ELF-1 (cell line): ENCODE data around the gene ABHD2.

Source experiments
- DNase-seq: peaks from one replicate; pipeline ENCODE4 v3.0.0-alpha.2; 2016; ENCODE audit warnings: low read depth, low spot score

The ABHD2 gene

DNA sequence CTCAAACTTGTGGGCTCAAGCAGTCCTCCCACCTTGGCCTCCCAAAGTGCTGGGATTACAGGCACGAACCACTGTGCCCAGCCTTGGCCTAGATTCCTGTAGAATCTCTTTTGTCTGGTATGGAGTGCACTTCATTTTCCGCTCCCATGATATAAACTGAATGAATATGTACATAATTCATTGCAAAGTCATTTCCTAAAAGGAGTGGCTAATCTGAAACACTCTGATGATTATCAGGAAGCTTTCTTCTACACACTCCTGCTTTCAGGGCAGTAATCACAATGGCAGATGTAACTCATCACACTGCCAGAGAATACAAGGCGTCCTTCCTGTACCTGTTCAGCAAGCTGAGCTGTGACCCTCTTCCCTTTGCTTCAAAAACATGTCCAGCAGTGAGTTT is 104.5 kb downstream of the ABHD2 start:
- DNase-seq: no peak

DNA sequence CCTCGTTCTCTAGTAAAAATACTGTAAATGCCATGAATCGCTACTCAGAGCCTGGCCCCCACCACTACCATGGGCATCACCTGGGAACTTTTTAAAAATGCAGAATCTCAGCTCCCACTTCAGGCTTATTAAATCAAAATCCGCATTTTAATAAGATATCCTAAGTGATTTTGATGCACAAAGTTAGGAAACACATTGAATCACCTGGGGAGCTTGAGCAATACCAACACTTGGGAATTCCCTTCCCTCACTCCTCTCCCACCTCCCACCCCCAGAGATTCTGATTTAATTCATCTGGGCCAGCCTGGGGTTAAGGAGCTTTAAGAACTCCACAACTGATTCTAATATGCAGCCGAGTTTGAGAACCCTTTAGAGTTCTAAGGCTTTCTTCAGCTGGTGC is 106.4 kb downstream of the ABHD2 start:
- DNase-seq: no peak

DNA sequence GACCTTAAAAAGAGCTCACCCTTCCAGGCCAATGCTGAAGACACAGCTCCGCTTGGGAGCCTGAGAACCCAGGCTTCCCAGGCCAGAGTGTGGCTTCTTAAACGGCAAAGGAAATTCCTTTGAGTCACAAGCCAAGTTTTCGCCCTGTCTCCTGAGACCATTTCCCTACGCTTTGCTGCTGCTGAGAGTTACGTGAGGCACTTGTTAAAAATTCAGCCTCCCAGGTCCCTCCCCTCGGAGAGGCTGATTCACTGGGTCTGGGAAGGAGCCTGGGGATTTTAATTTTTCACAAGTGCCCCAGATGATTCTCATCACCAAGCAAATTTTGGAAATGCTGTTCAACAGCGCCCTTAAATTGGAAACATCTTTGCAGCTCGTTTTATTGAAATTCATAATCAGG is 107.6 kb downstream of the ABHD2 start:
- no peak for DNase-seq

DNA sequence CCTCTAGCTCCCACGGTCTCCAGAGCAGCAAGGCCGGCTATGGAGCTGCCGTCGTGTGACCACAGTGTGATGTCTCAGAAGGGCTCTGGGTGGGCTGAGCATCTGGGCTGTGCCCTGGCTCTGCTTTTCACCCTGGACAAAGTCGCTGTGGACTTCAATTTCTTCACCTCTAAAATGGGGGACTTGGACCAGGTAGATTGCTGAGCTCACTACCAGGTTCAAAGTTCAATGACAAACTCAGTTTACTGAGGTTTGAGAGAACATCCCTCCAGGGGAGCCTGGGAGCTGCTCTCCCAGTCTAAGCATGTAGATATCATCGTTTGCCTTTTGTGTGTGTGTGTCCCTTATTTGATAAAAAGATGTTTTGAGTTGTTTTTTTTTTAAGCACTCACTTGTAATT is 108.0 kb downstream of the ABHD2 start:
- DNase-seq: no peak

DNA sequence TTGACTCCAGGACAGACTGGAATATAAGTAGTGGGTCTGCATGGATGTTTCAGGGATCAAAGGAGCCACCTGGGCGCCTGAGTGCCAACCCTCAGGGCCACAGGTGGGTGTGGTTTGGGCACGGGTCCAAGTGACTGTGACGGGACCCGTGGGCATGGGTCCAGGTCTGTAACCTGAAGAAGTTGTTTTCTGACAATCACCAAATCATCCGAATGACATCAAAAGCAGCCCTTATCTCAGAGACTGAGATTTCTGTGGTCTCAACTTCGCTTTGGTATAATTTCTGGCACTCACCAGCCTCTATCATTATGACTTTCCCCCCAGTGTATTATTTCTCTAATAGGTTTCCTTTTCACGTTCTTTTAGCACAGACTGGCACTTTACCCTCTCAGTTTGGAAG is 108.7 kb downstream of the ABHD2 start:
- DNase-seq: no peak

DNA sequence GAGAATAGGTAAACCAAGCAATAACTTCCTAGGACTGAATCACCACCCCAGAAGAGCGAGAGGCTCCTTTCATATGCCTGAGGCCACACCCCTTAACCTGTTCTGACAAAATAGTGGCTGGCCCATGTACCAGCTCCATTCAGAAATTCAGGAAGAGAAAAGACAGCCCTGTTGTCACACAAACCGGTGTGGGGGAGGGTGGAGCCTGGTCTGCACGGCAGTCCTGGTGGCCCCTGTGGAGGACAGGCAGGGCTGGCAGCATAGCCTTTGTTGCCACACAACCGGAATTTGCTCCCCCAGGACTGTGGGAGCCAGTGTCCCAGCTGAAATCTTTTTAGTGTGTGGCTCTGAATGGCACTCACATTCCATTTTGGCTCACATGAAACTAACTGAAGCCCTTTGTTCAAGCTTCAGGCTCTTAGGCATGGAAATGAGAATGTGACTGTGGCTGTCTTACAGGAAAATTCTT is 109.3 kb downstream of the ABHD2 start:
- DNase-seq: peak; percentile 85

DNA sequence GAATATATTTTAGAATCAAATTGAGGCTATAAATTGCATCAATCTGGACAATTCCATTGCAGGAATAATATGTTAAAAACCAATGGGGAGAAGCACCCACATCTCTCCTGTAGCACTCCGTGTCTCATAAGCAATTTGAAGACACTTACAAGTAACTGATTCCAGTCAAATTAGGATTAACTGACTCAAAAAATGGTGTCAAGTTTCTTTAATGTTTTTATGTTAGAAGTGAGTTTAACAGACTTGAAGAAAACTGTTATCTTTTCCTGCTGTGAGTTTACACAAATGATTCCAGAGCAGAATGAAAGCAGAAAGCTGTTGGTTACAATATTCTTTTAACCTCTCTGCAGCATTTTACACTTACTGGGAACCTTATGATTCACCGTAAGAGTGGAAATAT is 109.9 kb downstream of the ABHD2 start:
- no peak for DNase-seq

DNA sequence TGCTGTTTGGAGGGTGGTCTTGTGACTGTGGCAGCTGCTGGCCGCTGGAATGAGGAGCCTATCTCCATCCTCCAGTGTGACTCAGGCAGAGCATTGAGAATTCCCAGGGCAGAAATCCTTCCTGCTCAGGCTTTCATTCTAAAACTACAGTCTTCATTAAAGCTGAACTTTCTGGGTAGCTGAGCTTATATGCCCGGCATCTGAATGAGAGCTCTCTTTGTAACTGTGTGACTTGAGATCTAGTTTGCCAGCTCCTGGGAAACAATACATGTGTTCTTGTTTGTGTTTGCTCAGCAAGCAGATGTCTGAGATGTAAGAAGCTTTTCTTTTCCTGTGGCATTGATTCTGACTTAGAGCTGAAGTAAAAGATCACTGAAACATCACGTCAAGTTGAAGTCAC is 110.7 kb downstream of the ABHD2 start:
- DNase-seq: no peak

DNA sequence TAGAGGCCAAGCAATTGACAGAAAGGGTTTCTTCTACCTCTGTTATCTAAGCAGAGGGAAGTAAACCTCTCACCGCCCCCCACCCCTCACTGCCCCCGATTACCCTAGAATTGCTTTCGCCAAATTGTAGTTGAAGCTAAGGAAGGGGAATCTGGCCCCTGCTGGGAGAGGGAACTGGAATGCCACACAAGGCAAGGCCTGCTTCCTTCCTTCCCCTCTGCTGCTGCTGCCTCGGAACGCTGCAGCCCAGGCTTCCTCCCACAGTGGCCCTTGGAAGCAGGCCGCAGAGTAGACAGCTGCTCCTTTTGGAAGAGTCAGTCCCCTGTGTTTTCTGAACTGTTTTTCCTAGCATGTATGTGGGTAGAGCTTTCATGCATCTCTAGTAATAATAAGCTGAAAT is 111.5 kb downstream of the ABHD2 start:
- DNase-seq: peak; percentile 38

DNA sequence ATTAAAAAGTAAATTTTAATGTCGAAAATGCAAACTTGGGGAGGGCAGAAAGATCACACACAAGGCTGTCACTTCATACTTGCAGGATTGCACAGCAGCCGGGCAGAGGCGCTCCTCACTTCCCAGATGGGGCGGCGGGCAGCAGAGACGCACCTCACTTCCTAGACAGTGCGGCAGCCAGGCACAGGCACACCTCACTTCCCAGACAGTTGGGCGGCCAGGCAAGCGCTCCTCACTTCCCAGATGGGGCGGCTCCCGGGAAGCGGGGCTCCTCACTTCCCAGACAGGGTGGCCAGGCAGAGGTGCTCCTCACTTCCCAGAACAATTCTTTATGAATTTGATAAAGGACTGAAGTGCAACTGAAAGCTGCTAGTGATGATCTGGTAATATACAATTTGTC is 111.9 kb downstream of the ABHD2 start:
- DNase-seq: no peak

DNA sequence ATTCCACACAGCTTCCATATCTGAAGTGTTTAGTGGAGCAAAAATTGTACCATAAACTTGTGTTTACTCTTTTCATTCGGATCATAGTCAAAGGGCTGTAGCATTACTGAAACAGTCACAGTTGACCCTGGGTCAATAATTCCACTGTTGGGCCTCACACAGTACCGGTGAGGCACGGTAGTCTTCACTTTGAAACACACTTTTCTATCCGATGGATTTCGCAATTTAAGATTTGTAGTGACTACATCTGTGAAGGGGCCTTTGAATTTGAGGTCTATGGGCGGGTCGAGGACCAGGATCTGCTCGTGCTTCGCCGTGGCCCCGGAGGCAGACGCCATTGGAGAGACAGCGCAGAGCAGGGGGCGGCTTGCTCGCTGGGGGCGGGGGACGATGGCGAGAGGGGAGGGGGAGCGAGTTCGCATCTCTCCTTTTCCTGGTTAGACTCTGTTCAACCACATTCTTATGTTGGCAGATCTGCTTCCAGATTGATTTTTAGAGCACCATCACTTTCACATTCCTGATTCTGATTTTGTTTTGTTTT is 113.3 kb downstream of the ABHD2 start:
- no peak for DNase-seq

DNA sequence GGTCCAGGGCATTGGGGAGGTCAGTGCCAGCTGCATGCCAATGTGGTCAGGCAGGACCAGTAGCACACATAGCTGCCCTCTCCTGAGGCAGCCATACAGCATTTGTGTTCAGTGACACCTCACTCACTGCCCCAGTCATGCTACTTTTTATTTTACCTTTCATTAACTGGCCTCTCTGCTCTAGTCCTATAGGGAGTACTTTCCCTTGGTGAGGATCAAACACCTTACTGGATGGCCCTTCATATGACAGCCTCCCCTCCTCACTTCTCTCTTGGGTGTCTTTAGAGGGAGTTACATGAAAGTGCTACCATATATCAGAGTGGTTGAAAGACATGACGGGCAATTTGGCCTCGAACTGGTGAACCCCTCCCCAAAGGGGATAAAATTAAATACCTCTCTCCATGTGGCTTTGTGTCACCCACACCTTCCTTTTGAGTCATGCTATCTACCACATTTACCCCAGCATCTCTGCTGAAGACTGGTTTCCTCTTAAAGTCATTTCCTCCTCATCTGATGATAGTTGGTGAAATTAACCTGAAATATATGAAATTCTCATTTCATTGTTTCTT is 115.5 kb downstream of the ABHD2 start:
- DNase-seq: no peak

DNA sequence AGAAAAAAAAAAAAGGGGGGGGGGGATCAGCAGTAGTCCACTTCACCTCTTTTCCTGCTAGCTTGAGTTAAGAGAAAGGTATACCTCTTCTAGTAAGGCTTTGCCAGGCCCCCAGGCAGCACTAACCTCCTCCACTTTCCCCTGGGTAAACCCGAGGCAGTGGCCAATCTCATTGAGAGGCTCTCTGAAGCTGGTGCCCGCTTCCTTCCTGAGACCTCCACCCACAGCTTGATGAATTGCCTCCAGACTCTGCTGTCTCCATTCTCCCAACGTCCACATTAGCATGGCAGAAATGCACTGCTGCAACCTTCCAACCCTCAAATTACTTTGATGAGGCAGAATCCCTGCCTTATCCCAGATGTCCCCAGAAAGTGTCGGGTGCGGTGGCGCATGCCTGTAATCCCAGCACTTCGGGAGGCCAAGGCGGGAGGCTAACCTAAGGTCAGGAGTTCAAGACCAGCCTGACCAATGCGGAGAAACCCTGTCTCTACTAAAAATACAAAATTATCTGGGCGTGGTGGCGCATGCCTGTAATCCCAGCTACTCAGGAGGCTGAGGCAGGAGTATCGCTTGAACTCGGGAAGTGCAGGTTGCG is 117.8 kb downstream of the ABHD2 start:
- DNase-seq: no peak

DNA sequence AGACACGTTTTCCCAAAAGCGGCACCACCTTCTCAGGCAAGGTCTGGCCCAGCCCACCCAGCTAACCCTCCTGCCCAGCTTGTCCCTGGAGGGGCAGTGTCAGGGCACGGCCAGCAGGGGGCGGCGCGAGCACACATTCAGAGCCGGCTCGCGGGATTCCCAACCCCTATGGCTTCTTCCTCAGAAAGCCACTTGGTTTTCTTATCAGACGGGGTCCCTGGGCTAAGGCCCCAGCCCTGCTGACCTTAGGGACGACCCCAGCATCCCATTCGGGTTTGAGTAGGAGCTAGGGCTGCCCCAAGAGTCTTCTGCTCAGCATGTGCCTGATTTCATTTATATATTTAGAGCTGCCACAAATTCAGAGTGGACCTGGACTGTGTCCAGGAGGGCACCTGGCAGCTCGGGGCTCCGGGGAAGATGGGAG is 118.7 kb downstream of the ABHD2 start:
- peak; percentile 94 for DNase-seq

DNA sequence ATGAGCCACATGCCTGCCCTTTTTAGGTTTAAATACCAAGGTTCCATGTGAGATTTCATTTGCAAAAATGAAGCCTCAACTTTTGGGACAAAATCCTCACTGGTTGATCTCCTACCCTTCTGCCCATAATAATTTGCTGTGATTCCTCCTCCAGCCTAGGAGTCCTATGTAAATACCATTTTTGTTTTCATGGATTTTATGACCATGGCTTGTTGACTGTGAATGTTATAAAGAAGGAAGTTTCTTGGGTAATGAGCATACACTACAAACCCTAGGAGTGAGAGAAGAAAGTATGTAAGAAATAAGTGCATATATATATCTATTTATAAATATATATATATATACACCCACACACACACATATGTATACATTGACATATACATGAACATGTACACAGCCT is 120.0 kb downstream of the ABHD2 start:
- no peak for DNase-seq

DNA sequence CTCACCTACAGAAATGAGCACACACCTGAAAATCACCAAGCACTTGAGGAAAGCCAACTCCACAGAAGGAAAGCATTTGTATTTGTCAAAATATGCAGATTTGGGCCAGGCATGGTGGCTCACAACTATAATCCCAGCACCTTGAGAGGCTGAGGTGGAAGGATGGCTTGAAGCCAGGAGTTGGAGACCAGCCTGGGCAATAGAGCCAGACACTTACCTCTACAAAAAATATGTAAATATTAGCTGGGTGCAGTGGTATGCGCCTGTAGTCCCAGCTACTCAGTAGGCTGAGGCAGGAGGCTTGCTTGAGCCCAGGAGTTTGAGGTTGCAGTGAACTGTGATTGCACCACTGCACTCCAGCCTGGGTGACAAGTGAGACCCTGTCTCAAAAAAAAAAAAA is 120.8 kb downstream of the ABHD2 start:
- no peak for DNase-seq

DNA sequence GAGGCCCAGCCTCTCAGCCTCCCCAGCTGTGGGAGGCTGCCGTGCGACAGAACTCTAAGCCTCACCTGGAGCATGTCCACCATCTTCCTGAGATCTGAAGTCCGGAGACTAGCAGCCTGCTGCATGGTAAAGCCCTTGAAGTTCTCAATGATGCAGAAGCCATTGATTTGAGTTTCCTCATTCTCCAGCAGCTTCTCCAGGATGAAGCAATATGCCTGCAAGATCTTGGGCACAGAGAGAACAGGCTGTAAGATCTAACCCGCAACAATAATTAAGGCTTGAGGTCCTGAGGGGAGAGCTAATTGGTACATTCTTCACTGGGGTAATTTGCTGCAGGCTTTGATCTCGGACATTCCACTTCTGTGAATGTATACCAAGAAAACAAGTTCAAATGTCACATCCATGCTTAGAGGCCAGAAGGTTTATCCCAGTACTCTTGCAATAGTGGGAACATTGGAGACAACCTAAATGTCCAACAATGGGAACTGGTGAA is 123.5 kb downstream of the ABHD2 start:
- DNase-seq: peak; percentile 58

DNA sequence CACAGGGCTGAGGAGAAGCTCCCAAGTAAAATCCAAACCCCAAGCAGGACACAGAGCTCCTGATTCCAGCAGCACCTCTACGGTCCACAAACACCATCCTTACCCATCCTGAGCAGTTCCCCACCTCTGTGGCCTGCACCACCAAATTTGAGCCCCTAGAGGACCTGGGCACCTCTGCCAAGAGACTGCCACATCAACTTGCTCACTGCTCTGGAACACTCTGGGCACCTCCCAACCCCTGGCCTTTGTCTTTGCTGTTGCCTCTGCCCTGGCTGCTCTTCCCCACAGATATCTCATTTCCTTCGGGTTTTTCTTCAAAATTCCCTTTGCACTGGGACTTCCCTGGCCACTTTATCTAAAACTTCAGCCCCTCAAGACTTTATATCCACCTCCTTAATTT is 127.4 kb downstream of the ABHD2 start:
- no peak for DNase-seq

DNA sequence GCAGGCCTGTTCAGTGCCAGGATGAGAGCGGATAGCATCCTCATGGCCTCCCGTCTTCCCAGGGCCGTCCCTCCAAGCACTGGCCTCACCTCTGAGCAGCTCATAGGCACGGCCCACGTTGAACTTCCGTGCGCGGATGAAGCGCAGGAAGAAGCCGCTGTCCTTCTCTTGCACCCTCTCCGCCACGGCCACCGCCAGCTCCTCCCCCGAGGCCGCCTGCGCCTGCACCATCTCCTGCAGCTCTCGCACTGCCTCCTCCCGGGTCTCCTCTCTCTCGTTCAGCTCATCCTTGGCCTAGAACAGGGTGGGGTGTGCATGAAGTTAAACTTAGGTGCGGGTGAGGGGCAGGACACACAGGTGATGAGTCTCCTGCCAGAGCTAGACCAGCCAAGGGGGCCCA is 128.8 kb downstream of the ABHD2 start:
- DNase-seq: no peak

DNA sequence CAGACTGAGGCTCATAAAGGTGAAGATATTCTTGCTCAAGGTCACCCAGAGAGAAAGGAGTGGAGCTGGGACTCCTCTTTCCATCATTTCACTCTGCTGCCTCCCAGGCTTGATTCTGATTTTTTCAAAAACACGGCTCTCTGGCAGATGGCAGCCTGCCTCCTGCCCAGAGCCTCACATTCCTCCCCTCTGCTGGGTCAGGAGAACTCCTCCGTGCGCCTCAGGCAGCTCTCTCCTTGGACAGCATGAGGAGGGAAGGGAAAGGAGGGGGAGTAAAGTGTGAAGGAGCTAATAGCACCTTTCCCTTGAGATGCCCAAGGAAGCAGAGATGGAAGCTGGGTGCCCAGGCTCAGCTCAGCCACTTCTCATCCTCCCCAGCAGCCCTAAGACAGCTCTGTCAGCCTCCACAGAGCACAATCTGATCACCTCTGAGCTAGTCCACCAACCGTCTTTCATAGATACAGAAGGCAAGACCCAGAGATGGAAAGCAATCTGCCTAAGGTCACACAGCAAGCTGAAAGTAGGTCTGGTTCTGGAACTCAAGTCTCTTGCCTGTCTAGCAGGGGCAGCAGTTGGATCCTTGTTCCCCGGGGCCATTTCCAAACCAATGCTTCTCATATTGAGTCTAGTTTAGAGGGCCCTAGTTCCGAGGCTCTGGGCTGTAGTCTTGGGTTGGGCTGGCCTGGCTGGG is 129.6 kb downstream of the ABHD2 start:
- peak; percentile 31 for DNase-seq

DNA sequence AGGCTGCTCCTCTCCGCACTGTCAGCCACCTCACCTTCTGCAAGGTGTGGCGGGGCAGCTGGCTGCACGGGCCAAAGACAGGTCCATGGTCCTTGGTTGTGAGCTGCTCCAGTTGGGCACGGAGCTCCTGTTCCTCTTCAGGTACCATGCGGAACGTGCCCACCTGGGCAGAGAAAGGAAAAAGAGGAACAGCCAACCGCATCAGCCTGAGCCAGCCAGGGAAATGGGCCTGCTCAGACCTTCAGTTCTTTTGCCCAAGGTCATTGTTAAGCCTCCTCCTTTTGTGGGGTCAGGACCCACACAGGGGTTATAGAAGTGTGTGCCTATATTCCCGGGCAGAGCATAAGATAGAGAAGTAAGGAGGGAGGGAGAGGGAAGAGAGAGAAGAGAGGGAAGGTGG is 130.3 kb downstream of the ABHD2 start:
- DNase-seq: no peak

DNA sequence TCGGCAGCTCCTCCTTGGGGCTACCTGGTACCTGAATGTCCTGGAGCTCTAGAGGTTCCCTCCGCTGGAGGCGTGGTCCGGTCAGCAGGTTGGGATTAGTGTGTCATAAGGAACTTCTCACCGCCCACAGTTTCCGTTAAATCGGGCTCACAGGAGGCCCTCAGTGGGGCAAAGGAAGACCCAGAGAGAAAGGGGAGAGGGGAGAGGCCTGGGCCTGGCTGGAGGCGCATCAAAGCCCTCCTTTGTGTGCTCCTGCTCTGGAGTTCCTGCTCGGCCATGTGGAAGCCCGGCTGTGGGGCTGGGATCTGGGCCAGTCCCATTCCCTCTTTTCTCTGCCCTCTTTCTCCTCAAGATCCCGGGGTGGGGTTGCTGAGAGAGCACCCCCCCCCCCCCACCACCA is 133.3 kb downstream of the ABHD2 start, which contains the start of gene RLBP1:
Gene RLBP1, minus strand, starts transcription at position 37 of the 400 bp plus-strand sequence. CDS start 2,604 bp downstream, outside the sequence.
- DNase-seq: no peak

DNA sequence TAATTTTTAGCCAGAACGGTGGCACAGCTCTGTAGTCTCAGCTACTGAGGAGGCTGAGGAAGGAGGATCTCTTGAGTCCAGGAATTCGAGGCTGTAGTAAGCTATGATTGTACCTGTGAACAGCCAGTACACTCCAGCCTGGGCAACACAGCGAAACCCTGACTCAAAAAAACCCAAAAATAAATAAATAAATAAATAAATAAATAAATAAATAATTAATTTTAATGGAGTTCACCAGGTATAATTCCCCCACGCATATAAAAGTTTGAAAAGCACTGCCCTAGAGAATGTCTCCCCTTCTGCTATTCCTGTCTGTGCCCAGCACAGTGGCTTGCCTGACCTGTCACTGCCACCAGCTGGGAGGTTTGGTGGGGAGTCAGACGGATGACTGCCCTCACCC is 137.3 kb downstream of the ABHD2 start:
- DNase-seq: no peak
